ENCODE data around the gene ADPRM. TPM values are rescaled to one million over a fixed set of nuclear protein-coding genes. Genes with fewer than 3 reads are reported as not detected.

ADPRM gene
- total RNA-seq, 1 experiment from 2014 or later, result 2.5 TPM

GRCh38 chr17:10743316-10744009, 46.1 kb downstream of the ADPRM start:
- H3K36me3 ChIP-seq (ENCODE audit: control insufficient read depth, insufficient read depth, low read length), result no peaks in the 10 kb centered on the region
- no peak for TF ChIP-seq CTCF (IDR thresholded peaks at IDR 0.05; ENCODE audit: insufficient read depth in 1 of 2, low read depth in 1 of 2, low read length in 1 of 2, severe bottlenecking in 1 of 2, unreplicated experiment in 1 of 2)
- BruUV-seq (replicated peaks), result no TSS peak
- no peaks in the 10 kb centered on the region for H3K4me1 ChIP-seq
- H3K27me3 ChIP-seq (replicated peaks; ENCODE audit: control insufficient read depth, insufficient read depth, low read length), result no peaks in the 10 kb centered on the region
- CTCF ChIA-PET, result no interaction called here
- H3K9me3 ChIP-seq, result no peaks in the 10 kb centered on the region
- Mint-ChIP-seq H3K27me3 (ENCODE audit: insufficient read depth, unreplicated experiment) (peaks cover 4% of the 10 kb centered on the region), H3K4me1 (ENCODE audit: low read depth, unreplicated experiment) (peaks cover 13% of the 10 kb centered on the region), H3K4me3 (ENCODE audit: unreplicated experiment) (no peak overlapping the region), H3K9me3 (ENCODE audit: unreplicated experiment) (no peaks in the 10 kb centered on the region), H3K36me3 (ENCODE audit: insufficient read depth, unreplicated experiment) (peaks cover 6% of the 10 kb centered on the region), H3K27ac (ENCODE audit: unreplicated experiment) (no peak overlapping the region)
- POLR2A ChIA-PET, result no interaction called here
- no peak for DNase-seq
- intact Hi-C loops (cut with micrococcal nuclease; ENCODE audit: unreplicated experiment), result no loop called here
- H3K4me3 ChIP-seq (ENCODE audit: low read depth, low read length), result no peak overlapping the region

- Histone ChIP-seq H3K36me3 (ENCODE audit: control insufficient read depth, insufficient read depth, low read length) (no peaks in the 10 kb centered on the region), H3K4me1 (no peaks in the 10 kb centered on the region), H3K9me3 (no peaks in the 10 kb centered on the region), H3K27me3 (replicated peaks; ENCODE audit: control insufficient read depth, insufficient read depth, low read length) (no peaks in the 10 kb centered on the region), H3K4me3 (ENCODE audit: low read depth, low read length) (no peak overlapping the region)
- Mint-ChIP-seq H3K36me3 (ENCODE audit: insufficient read depth, unreplicated experiment) (peaks cover 6% of the 10 kb centered on the region), H3K4me3 (ENCODE audit: unreplicated experiment) (peak overlapping the region; percentile 23), H3K4me1 (ENCODE audit: low read depth, unreplicated experiment) (peaks cover 13% of the 10 kb centered on the region), H3K27ac (ENCODE audit: unreplicated experiment) (peak overlapping the region; percentile 12), H3K27me3 (ENCODE audit: insufficient read depth, unreplicated experiment) (peaks cover 4% of the 10 kb centered on the region), H3K9me3 (ENCODE audit: unreplicated experiment) (no peaks in the 10 kb centered on the region)
- ChIA-PET POLR2A (no interaction called here), CTCF (no interaction called here)
- no TSS peak for BruUV-seq (replicated peaks)
- no peak for TF ChIP-seq CTCF (IDR thresholded peaks at IDR 0.05; ENCODE audit: insufficient read depth in 1 of 2, low read depth in 1 of 2, low read length in 1 of 2, severe bottlenecking in 1 of 2, unreplicated experiment in 1 of 2)
- intact Hi-C loops (cut with micrococcal nuclease; ENCODE audit: unreplicated experiment), result no loop called here
- DNase-seq, result peak; percentile 31 to 55
These were observed 47.2 kb downstream of the ADPRM start for GRCh38 chr17:10744501-10745000.

GRCh38 chr17:10745231-10745630, 47.8 kb downstream of the ADPRM start:
- H3K36me3 ChIP-seq (ENCODE audit: control insufficient read depth, insufficient read depth, low read length), result no peaks in the 10 kb centered on the region
- H3K9me3 ChIP-seq, result no peaks in the 10 kb centered on the region
- Mint-ChIP-seq H3K4me3 (ENCODE audit: unreplicated experiment) (no peak overlapping the region), H3K36me3 (ENCODE audit: insufficient read depth, unreplicated experiment) (peaks cover 6% of the 10 kb centered on the region), H3K27ac (ENCODE audit: unreplicated experiment) (no peak overlapping the region), H3K9me3 (ENCODE audit: unreplicated experiment) (no peaks in the 10 kb centered on the region), H3K27me3 (ENCODE audit: insufficient read depth, unreplicated experiment) (peaks cover 4% of the 10 kb centered on the region), H3K4me1 (ENCODE audit: low read depth, unreplicated experiment) (peaks cover 13% of the 10 kb centered on the region)
- TF ChIP-seq CTCF (IDR thresholded peaks at IDR 0.05; ENCODE audit: insufficient read depth in 1 of 2, low read depth in 1 of 2, low read length in 1 of 2, severe bottlenecking in 1 of 2, unreplicated experiment in 1 of 2), result no peak
- no peak overlapping the region for H3K4me3 ChIP-seq (ENCODE audit: low read depth, low read length)
- H3K27me3 ChIP-seq (replicated peaks; ENCODE audit: control insufficient read depth, insufficient read depth, low read length), result no peaks in the 10 kb centered on the region
- intact Hi-C loops (cut with micrococcal nuclease; ENCODE audit: unreplicated experiment), result no loop called here
- DNase-seq, result no peak
- H3K4me1 ChIP-seq, result no peaks in the 10 kb centered on the region
- ChIA-PET CTCF (no interaction called here), POLR2A (no interaction called here)
- no TSS peak for BruUV-seq (replicated peaks)
